NCI-H2171 treated with DMSO at 0.1 percent for 48 hours (cell line): ENCODE data around the gene TNFSF9.
A peak's percentile ranks its signal among the peaks of the same experiment; 100 is the strongest.

Source experiments
- DNase-seq: peaks from one replicate; lab custom pipeline; 2025; lab: John Stamatoyannopoulos, UW

TNFSF9 gene

DNA sequence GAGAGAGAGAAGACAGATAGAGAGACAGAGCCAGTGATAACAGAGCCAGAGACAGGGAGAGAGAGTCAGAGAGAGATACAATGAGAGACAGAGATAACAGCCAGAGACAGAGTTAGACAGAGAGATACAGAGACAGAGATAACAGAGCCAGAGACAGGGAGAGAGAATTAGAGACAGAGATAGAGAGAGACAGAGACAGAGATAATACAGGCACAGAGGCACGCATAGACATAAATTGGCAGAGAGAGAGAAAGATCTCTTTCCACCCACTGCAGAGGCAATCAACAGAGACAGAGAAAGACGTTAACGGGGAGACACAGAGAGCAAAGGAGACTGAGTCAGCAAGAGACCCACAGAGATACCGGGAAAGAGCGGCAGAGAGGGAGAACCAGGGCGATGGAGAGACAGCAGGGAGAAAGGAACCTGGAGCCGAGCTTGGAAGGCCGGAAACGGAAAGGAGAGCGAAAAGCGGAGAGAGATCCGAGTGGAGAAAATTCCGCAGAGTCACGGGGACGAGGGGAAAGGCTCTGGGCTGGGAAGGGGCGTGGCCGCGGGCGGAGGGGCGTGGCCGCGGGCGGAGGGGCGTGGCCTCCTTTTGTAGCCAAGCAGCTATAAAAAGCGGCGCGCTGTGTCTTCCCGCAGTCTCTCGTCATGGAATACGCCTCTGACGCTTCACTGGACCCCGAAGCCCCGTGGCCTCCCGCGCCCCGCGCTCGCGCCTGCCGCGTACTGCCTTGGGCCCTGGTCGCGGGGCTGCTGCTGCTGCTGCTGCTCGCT, at the start of gene TNFSF9:
TSS of gene TNFSF9 (plus strand) at position 641 of the 777 bp plus-strand sequence. CDS start at position 652, 11 bp downstream.
- peak; percentile 69 for DNase-seq

- no peak for DNase-seq
Observed at GRCh38 chr19:6481541-6482342, 49.1 kb upstream of the TNFSF9 start, which contains the start of gene DENND1C. Gene DENND1C, minus strand, starts transcription at chr19:6481787. Its CDS starts 92 bp downstream, at chr19:6481695.

GRCh38 chr19:6482343-6482686, 48.5 kb upstream of the TNFSF9 start:
- DNase-seq, result no peak

DNA sequence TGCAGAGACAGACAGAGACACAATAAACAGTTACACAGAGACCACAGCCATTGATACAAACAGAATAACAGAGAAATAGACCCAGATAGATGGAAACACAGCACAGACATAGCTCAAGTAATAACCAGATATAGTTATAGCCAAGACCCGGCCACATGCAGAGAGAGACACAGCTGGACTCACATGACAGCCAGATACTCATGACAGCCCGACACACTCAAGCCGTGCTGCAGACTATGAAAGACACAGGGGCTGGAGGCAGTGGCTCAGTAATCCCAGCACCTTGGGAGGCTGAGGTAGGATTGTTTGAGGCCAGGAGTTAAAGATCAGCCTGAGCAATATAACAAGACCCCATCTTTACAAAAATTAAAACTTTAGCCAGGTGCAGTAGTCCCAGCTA, 47.6 kb upstream of the TNFSF9 start:
- DNase-seq, result no peak

GRCh38 chr19:6484230-6484629, 46.6 kb upstream of the TNFSF9 start:
- DNase-seq, result no peak

- DNase-seq, result no peak
Observed at GRCh38 chr19:6484831-6485230, 46.0 kb upstream of the TNFSF9 start.

GRCh38 chr19:6489278-6490061, 41.4 kb upstream of the TNFSF9 start:
- DNase-seq, result no peak

GRCh38 chr19:6490134-6490533, 40.7 kb upstream of the TNFSF9 start:
- no peak for DNase-seq

GRCh38 chr19:6491802-6492592, 38.8 kb upstream of the TNFSF9 start:
- DNase-seq, result no peak

GRCh38 chr19:6494438-6495036, 36.3 kb upstream of the TNFSF9 start:
- no peak for DNase-seq

DNA sequence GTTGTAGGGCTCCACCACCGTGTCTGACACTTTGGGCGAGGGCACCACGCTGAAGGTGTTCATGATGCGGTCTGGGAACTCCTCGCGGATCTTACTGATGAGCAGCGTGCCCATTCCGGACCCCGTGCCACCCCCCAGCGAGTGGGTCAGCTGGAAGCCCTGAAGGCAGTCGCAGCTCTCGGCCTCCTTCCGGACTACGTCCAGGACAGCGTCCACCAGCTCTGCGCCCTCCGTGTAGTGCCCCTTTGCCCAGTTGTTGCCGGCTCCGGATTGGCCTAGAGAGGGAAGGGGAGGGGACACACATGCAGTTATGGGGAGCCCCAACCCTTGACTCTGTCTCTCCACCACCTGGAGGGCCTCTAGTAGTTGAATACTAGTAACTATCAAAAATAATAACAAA, 34.9 kb upstream of the TNFSF9 start:
- no peak for DNase-seq

- no peak for DNase-seq
Observed at GRCh38 chr19:6498294-6499036, 32.4 kb upstream of the TNFSF9 start.

- DNase-seq, result no peak
Observed at GRCh38 chr19:6499052-6499790, 31.6 kb upstream of the TNFSF9 start.

DNA sequence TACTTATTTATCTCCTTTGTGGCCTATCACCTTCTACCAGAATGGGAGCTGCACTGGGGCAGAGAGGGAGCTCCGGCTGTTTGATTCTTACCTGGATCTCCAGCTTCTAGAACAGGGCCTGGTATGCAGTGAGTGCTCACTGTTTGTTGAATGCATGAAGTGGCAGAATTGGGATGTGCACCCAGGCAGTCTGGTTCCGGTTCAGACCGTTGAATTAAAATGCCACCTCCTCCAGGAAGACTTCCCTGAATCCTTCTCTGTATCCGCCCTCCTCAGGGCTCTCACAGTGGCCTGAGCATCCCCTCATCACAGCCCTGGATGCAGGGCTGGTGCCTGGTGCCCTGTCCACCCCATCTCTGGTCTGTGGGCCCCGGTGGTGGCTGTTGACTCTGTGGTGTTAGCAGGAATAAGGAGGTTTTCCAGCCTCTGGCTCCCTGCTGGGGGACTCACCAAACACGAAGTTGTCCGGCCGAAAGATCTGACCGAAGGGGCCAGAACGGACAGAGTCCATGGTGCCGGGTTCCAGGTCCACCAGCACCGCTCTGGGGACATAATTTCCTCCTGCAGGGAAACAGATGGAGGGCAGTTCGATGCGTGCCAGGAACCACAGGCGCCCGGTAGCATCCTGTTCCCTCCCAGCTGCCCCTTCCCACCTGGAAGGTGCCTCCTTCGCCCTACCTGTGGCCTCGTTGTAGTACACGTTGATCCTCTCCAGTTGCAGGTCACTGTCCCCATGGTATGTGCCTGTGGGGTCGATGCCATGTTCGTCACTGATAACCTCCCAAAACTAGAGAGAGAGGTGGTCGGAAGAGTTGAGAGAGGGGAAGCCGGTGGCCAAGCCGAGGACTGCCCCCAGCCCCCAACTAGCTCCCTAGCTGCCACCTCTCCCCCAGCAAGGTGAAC, 29.7 kb upstream of the TNFSF9 start:
- peak; percentile 14 for DNase-seq

GRCh38 chr19:6501740-6502648, 28.8 kb upstream of the TNFSF9 start, which contains the start of gene TUBB4A:
Gene TUBB4A, minus strand, starts transcription at chr19:6502309. Its CDS starts 97 bp downstream, at chr19:6502212.
- peak; percentile 14 for DNase-seq

- DNase-seq, result no peak
Observed at GRCh38 chr19:6503407-6504201, 27.2 kb upstream of the TNFSF9 start.
